ENCODE results near the gene RNU7-1.
A peak's percentile ranks its signal among the peaks of the same experiment; 100 is the strongest.
"Not testable (repeated sequence)": the region's sequence is repeated elsewhere in the genome, so short reads cannot be mapped to it uniquely, and the experiment has no call there.

The RNU7-1 gene

DNA sequence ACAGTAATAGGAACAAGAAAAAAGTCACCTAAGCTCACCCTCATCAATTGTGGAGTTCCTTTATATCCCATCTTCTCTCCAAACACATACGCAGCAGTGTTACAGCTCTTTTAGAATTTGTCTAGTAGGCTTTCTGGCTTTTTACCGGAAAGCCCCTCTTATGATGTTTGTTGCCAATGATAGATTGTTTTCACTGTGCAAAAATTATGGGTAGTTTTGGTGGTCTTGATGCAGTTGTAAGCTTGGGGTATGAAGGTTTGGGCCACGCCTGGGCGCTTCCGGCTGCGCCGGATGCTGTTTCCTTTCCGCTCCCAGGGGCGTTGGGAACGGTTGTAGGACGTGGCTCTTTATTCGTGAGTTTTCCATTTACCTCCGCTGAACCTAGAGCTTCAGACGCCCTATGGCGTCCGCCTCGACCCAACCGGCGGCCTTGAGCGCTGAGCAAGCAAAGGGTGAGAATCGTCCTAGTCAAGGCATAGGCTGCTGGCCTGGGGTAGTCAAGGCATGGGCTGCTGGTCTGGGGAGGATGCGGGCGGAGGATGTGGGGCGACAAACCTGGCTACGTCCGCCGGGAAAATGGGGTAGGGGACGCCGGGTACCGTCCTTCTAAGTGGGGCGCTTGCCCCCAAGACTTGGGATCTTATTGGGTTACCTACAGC, at the start of gene RNU7-1, which contains the start of gene C12orf57:
RNU7-1 (plus strand) TSS at position 95 of the 659 bp plus-strand sequence.
C12orf57 (plus strand) TSS at position 301 of the 659 bp plus-strand sequence; CDS start at position 401, 100 bp downstream.
- Histone ChIP-seq H3K9me3 (ENCODE audit: control insufficient read depth in 1 of 2, low read length in 2 of 2) (no peaks in the 10 kb centered on the region), H3K27ac (ENCODE audit: low read length) (peak within 1 kb of the TSS; percentile 98), H3K36me3 (ENCODE audit: control insufficient read depth in 1 of 2, insufficient read depth in 2 of 2, low read length in 2 of 2) (peaks cover 12 to 17% of the 10 kb centered on the region in 2 donors), H3K4me3 (ENCODE audit: low read depth in 1 of 2, low read length in 2 of 2) (peak within 1 kb of the TSS; percentile 81 to 83), H3K27me3 (ENCODE audit: low read depth, low read length) (no peaks in the 10 kb centered on the region), H3K4me1 (ENCODE audit: control insufficient read depth in 1 of 2, insufficient read depth in 2 of 2, low read length in 2 of 2) (peaks cover 18 to 32% of the 10 kb centered on the region in 2 donors)

DNA sequence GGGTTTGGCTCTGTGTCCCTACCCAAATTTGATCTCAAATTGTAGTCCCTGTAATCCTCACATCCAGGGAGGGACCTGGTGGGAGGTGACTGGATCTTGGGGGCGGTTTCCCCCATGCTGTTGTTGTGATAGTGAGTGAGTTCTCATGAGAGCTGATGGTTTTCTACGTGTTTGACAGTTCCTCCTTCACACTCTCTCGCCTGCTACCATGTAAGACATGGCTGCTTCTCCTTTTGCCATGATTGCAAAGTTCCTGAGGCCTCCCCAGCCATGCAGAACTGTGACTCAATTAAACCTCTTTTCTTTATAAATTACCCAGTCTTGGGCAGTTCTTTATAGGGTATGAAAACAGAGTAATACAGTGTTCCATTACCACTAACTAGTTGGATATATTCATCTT, 49.3 kb upstream of the RNU7-1 start:
- peaks cover 0 to under 1% of the 10 kb centered on the region in 2 donors for H3K4me1 ChIP-seq (ENCODE audit: control insufficient read depth in 1 of 2, insufficient read depth in 2 of 2, low read length in 2 of 2)
- H3K36me3 ChIP-seq (ENCODE audit: control insufficient read depth in 1 of 2, insufficient read depth in 2 of 2, low read length in 2 of 2): peaks cover 0 to 4% of the 10 kb centered on the region in 2 donors

GRCh38 chr12:6896846-6897435, 46.7 kb upstream of the RNU7-1 start:
- no peaks in the 10 kb centered on the region for H3K36me3 ChIP-seq (ENCODE audit: control insufficient read depth in 1 of 2, insufficient read depth in 2 of 2, low read length in 2 of 2)
- no peaks in the 10 kb centered on the region for H3K9me3 ChIP-seq (ENCODE audit: control insufficient read depth in 1 of 2, low read length in 2 of 2)
- H3K27ac ChIP-seq (ENCODE audit: low read length): no peak overlapping the region
- H3K4me1 ChIP-seq (ENCODE audit: control insufficient read depth in 1 of 2, insufficient read depth in 2 of 2, low read length in 2 of 2): peaks cover 0 to 6% of the 10 kb centered on the region in 2 donors
- no peaks in the 10 kb centered on the region for H3K27me3 ChIP-seq (ENCODE audit: low read depth, low read length)
- H3K4me3 ChIP-seq (ENCODE audit: low read depth in 1 of 2, low read length in 2 of 2): no peak overlapping the region

More for the DNA sequence above, 49.3 kb upstream of the RNU7-1 start:
- Histone ChIP-seq H3K27ac (ENCODE audit: low read length) (no peak overlapping the region), H3K9me3 (ENCODE audit: control insufficient read depth in 1 of 2, low read length in 2 of 2) (no peaks in the 10 kb centered on the region), H3K4me3 (ENCODE audit: low read depth in 1 of 2, low read length in 2 of 2) (no peak overlapping the region), H3K27me3 (ENCODE audit: low read depth, low read length) (no peaks in the 10 kb centered on the region)

DNA sequence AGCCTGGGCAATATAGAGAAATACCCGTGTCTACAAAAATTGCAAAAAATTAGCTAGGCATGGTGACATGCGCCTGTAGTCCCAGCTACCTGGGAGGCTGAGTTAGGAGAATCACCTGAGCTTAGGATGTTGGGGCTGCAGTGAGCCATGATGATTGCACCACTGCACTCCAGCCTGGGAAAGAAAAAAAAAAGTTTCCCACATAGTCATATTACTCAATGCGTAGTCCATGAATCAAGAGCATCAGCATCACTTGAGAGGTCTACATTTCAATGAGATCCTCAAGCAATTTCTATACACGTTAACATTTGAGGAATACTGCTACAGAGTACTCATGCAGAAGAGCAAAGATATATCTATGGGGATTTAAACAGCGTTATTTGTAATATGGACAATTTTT, 44.2 kb upstream of the RNU7-1 start:
- no peaks in the 10 kb centered on the region for H3K27me3 ChIP-seq (ENCODE audit: low read depth, low read length)
- no peaks in the 10 kb centered on the region for H3K9me3 ChIP-seq (ENCODE audit: control insufficient read depth in 1 of 2, low read length in 2 of 2)
- H3K4me1 ChIP-seq (ENCODE audit: control insufficient read depth in 1 of 2, insufficient read depth in 2 of 2, low read length in 2 of 2): peaks cover 5 to 6% of the 10 kb centered on the region in 2 donors
- H3K27ac ChIP-seq (ENCODE audit: low read length): no peak overlapping the region
- H3K4me3 ChIP-seq (ENCODE audit: low read depth in 1 of 2, low read length in 2 of 2): no peak overlapping the region
- no peaks in the 10 kb centered on the region for H3K36me3 ChIP-seq (ENCODE audit: control insufficient read depth in 1 of 2, insufficient read depth in 2 of 2, low read length in 2 of 2)

GRCh38 chr12:6899837-6900519, 43.6 kb upstream of the RNU7-1 start:
- no peak overlapping the region for H3K27ac ChIP-seq (ENCODE audit: low read length)
- H3K9me3 ChIP-seq (ENCODE audit: control insufficient read depth in 1 of 2, low read length in 2 of 2): no peaks in the 10 kb centered on the region
- no peaks in the 10 kb centered on the region for H3K27me3 ChIP-seq (ENCODE audit: low read depth, low read length)
- H3K4me1 ChIP-seq (ENCODE audit: control insufficient read depth in 1 of 2, insufficient read depth in 2 of 2, low read length in 2 of 2): peaks cover 5 to 8% of the 10 kb centered on the region in 2 donors
- no peak overlapping the region for H3K4me3 ChIP-seq (ENCODE audit: low read depth in 1 of 2, low read length in 2 of 2)
- H3K36me3 ChIP-seq (ENCODE audit: control insufficient read depth in 1 of 2, insufficient read depth in 2 of 2, low read length in 2 of 2): no peaks in the 10 kb centered on the region

- Histone ChIP-seq H3K27ac (ENCODE audit: low read length) (no peak overlapping the region), H3K27me3 (ENCODE audit: low read depth, low read length) (no peaks in the 10 kb centered on the region), H3K36me3 (ENCODE audit: control insufficient read depth in 1 of 2, insufficient read depth in 2 of 2, low read length in 2 of 2) (peaks cover 4 to 9% of the 10 kb centered on the region in 2 donors), H3K4me3 (ENCODE audit: low read depth in 1 of 2, low read length in 2 of 2) (no peak overlapping the region), H3K9me3 (ENCODE audit: control insufficient read depth in 1 of 2, low read length in 2 of 2) (no peaks in the 10 kb centered on the region), H3K4me1 (ENCODE audit: control insufficient read depth in 1 of 2, insufficient read depth in 2 of 2, low read length in 2 of 2) (peaks cover 5 to 12% of the 10 kb centered on the region in 2 donors)
Observed at GRCh38 chr12:6902448-6902847, 41.2 kb upstream of the RNU7-1 start.

DNA sequence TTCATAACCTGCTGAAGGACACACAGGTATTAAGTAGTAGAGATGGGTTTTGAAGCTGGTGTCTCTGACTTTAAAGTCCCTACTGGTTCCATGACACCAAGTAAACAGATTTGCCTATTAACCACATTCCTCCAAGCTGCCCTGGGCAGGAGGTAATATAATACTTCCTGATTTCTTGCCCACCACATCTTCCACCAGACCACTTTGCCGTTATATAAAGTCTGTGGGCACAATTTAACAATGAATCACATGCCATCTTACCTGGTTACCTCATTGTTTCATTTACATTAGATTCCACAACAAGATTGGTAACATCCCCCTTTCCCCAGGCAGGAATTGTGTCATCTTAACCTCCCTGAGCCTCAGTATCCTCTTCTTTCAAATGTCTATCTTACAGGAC, 39.9 kb upstream of the RNU7-1 start:
- no peaks in the 10 kb centered on the region for H3K27me3 ChIP-seq (ENCODE audit: low read depth, low read length)
- H3K9me3 ChIP-seq (ENCODE audit: control insufficient read depth in 1 of 2, low read length in 2 of 2): no peaks in the 10 kb centered on the region
- peaks cover 4 to 12% of the 10 kb centered on the region in 2 donors for H3K36me3 ChIP-seq (ENCODE audit: control insufficient read depth in 1 of 2, insufficient read depth in 2 of 2, low read length in 2 of 2)
- H3K27ac ChIP-seq (ENCODE audit: low read length): no peak overlapping the region
- peak overlapping the region in 1 of 2 donors; percentile 95 for H3K4me3 ChIP-seq (ENCODE audit: low read depth in 1 of 2, low read length in 2 of 2)
- peaks cover 5 to 12% of the 10 kb centered on the region in 2 donors for H3K4me1 ChIP-seq (ENCODE audit: control insufficient read depth in 1 of 2, insufficient read depth in 2 of 2, low read length in 2 of 2)

GRCh38 chr12:6904280-6905276, 39.0 kb upstream of the RNU7-1 start, which contains the start of gene LRRC23:
LRRC23 (plus strand) TSS chr12:6904822; CDS start chr12:6905634, 812 bp downstream.
- Histone ChIP-seq H3K27ac (ENCODE audit: low read length) (peak within 1 kb of the TSS; percentile 92), H3K36me3 (ENCODE audit: control insufficient read depth in 1 of 2, insufficient read depth in 2 of 2, low read length in 2 of 2) (peaks cover 4 to 12% of the 10 kb centered on the region in 2 donors), H3K9me3 (ENCODE audit: control insufficient read depth in 1 of 2, low read length in 2 of 2) (no peaks in the 10 kb centered on the region), H3K4me1 (ENCODE audit: control insufficient read depth in 1 of 2, insufficient read depth in 2 of 2, low read length in 2 of 2) (peaks cover 5 to 9% of the 10 kb centered on the region in 2 donors), H3K4me3 (ENCODE audit: low read depth in 1 of 2, low read length in 2 of 2) (peak within 1 kb of the TSS; percentile 67 to 95), H3K27me3 (ENCODE audit: low read depth, low read length) (no peaks in the 10 kb centered on the region)

GRCh38 chr12:6905414-6906040, 38.1 kb upstream of the RNU7-1 start:
- Histone ChIP-seq H3K27ac (ENCODE audit: low read length) (peak overlapping the region; percentile 92), H3K9me3 (ENCODE audit: control insufficient read depth in 1 of 2, low read length in 2 of 2) (no peaks in the 10 kb centered on the region), H3K4me3 (ENCODE audit: low read depth in 1 of 2, low read length in 2 of 2) (peak overlapping the region; percentile 67 to 95), H3K36me3 (ENCODE audit: control insufficient read depth in 1 of 2, insufficient read depth in 2 of 2, low read length in 2 of 2) (peaks cover 4 to 12% of the 10 kb centered on the region in 2 donors), H3K4me1 (ENCODE audit: control insufficient read depth in 1 of 2, insufficient read depth in 2 of 2, low read length in 2 of 2) (peaks cover 5 to 6% of the 10 kb centered on the region in 2 donors), H3K27me3 (ENCODE audit: low read depth, low read length) (no peaks in the 10 kb centered on the region)

DNA sequence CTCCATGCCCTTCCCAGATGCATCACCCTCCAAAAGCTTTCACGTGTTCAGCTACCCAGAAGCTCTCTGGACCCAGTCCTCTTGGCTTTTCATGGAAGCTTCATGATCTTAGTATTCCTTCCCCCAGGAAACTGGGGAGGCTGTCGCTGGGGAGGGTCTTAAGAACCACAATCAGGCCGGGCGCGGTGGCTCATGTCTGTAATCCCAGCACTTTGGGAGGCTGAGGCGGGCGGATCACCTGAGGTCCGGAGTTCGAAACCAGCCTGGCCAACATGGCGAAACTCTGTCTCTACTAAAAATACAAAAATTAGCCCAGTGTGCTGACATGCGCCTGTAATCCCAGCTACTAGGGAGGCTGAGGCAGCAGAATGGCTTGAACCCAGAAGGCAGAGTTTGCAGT, 35.5 kb upstream of the RNU7-1 start:
- H3K9me3 ChIP-seq (ENCODE audit: control insufficient read depth in 1 of 2, low read length in 2 of 2); H3K27me3 ChIP-seq (ENCODE audit: low read depth, low read length); H3K4me1 ChIP-seq (ENCODE audit: control insufficient read depth in 1 of 2, insufficient read depth in 2 of 2, low read length in 2 of 2); H3K4me3 ChIP-seq (ENCODE audit: low read depth in 1 of 2, low read length in 2 of 2); H3K27ac ChIP-seq (ENCODE audit: low read length): not testable (repeated sequence)
- peaks cover 4 to 12% of the 10 kb centered on the region in 2 donors for H3K36me3 ChIP-seq (ENCODE audit: control insufficient read depth in 1 of 2, insufficient read depth in 2 of 2, low read length in 2 of 2)
